H9 (cell line): ENCODE measurements around the gene NGRN. TPM values are rescaled to one million over a fixed set of nuclear protein-coding genes. Genes with fewer than 3 reads are reported as not detected.

Experiments used
- DNase-seq: peaks from one replicate; pipeline ENCODE4 v3.0.0-alpha.2; 2017
- H2AFZ ChIP-seq: one replicate; pipeline ENCODE4 v1.6.1; 2013; ENCODE audit warnings: mild to moderate bottlenecking, low read length, control low read depth, moderate library complexity
- H2AK5ac ChIP-seq: 2 replicates; pipeline ENCODE4 v1.6.1; 2013; ENCODE audit warnings: low read length, control low read depth, mixed read lengths; ENCODE audit not compliant: insufficient read length
- H2BK120ac ChIP-seq: one replicate; pipeline ENCODE4 v1.6.1; 2013; ENCODE audit warnings: low read depth, mild to moderate bottlenecking, low read length, control low read depth, inconsistent platforms; ENCODE audit not compliant: poor library complexity, severe bottlenecking
- H2BK12ac ChIP-seq: 2 replicates; pipeline ENCODE4 v1.6.1; 2013; ENCODE audit warnings: low read length, control low read depth, mixed read lengths, low read depth; ENCODE audit not compliant: insufficient read length
- H2BK15ac ChIP-seq: 2 replicates; pipeline ENCODE4 v1.6.1; 2013; ENCODE audit warnings: low read depth, low read length, control low read depth
- H2BK20ac ChIP-seq: one replicate; pipeline ENCODE4 v1.6.1; 2013; ENCODE audit warnings: low read depth, mild to moderate bottlenecking, low read length, control low read depth, inconsistent platforms; ENCODE audit not compliant: poor library complexity, severe bottlenecking
- H2BK5ac ChIP-seq: 2 replicates; pipeline ENCODE4 v1.6.1; 2013; ENCODE audit warnings: low read length, control low read depth, mixed read lengths; ENCODE audit not compliant: insufficient read length
- H3K14ac ChIP-seq: 2 replicates; pipeline ENCODE4 v1.6.1; 2013; ENCODE audit warnings: low read length, control low read depth; ENCODE audit not compliant: insufficient read depth
- H3K18ac ChIP-seq: 2 replicates; pipeline ENCODE4 v1.6.1; 2013; ENCODE audit warnings: low read depth, mild to moderate bottlenecking, mixed read lengths, low read length, control low read depth; ENCODE audit not compliant: insufficient read length
- H3K23ac ChIP-seq: 2 replicates; pipeline ENCODE4 v1.6.1; 2013; ENCODE audit warnings: low read length, control low read depth, mixed read lengths, low read depth; ENCODE audit not compliant: insufficient read length
- H3K23me2 ChIP-seq: 2 replicates; pipeline ENCODE4 v1.6.1; 2013; ENCODE audit warnings: low read depth, mild to moderate bottlenecking, mixed read lengths, low read length, control low read depth; ENCODE audit not compliant: insufficient read length, poor library complexity, severe bottlenecking
- H3K27ac ChIP-seq: 2 replicates; pipeline ENCODE4 v1.5.1; 2013; ENCODE audit warnings: low read length, control low read depth, mixed read lengths, low read depth; ENCODE audit not compliant: insufficient read length
- H3K27me3 ChIP-seq: 2 replicates; pipeline ENCODE4 v1.6.1; 2013; ENCODE audit warnings: low read length, control low read depth, inconsistent platforms; ENCODE audit not compliant: insufficient read depth
- H3K4ac ChIP-seq: 2 replicates; pipeline ENCODE4 v1.6.1; 2013; ENCODE audit warnings: low read depth, mild to moderate bottlenecking, control low read depth, inconsistent platforms, low read length, moderate library complexity
- H3K4me1 ChIP-seq: 2 replicates; pipeline ENCODE4 v1.6.1; 2013; ENCODE audit warnings: low read length, control low read depth, inconsistent platforms; ENCODE audit not compliant: insufficient read depth
- H3K4me2 ChIP-seq: 2 replicates; pipeline ENCODE4 v1.6.1; 2013; ENCODE audit warnings: low read length, control low read depth, mixed read lengths; ENCODE audit not compliant: insufficient read length, insufficient read depth
- H3K56ac ChIP-seq: 2 replicates; pipeline ENCODE4 v1.6.1; 2013; ENCODE audit warnings: low read depth, mild to moderate bottlenecking, mixed read lengths, low read length, control low read depth; ENCODE audit not compliant: insufficient read length
- H3K79me1 ChIP-seq: 2 replicates; pipeline ENCODE4 v1.6.1; 2013; ENCODE audit warnings: low read depth, mild to moderate bottlenecking, moderate library complexity, low read length, control low read depth, inconsistent platforms; ENCODE audit not compliant: insufficient read depth, poor library complexity, severe bottlenecking
- H3K79me2 ChIP-seq: 2 replicates; pipeline ENCODE4 v1.6.1; 2013; ENCODE audit warnings: low read length, control low read depth, inconsistent platforms; ENCODE audit not compliant: insufficient read depth
- H3K9ac ChIP-seq: 2 replicates; pipeline ENCODE4 v1.6.1; 2013; ENCODE audit warnings: low read length, control low read depth, mixed read lengths; ENCODE audit not compliant: insufficient read length; ENCODE audit errors: extremely low read depth
- H3K9me3 ChIP-seq: one replicate; pipeline ENCODE4 v1.6.1; 2013; ENCODE audit warnings: low read depth, low read length, inconsistent platforms; ENCODE audit not compliant: control insufficient read depth
- H3T11ph ChIP-seq: one replicate; pipeline ENCODE4 v1.6.1; 2013; ENCODE audit warnings: mild to moderate bottlenecking, low read length, control low read depth, inconsistent platforms
- H4K20me1 ChIP-seq: one replicate; pipeline ENCODE4 v1.6.1; 2013; ENCODE audit not compliant: control insufficient read depth, insufficient read length, insufficient read depth
- H4K5ac ChIP-seq: 2 replicates; pipeline ENCODE4 v1.6.1; 2013; ENCODE audit warnings: low read depth, mild to moderate bottlenecking, mixed read lengths, low read length, control low read depth; ENCODE audit not compliant: insufficient read length
- H4K8ac ChIP-seq: replicated peaks from 2 replicates; pipeline ENCODE4 v1.6.1; 2013; ENCODE audit warnings: low read length, control low read depth, mixed read lengths, low read depth; ENCODE audit not compliant: insufficient read length
- H4K91ac ChIP-seq: 2 replicates; pipeline ENCODE4 v1.6.1; 2013; ENCODE audit warnings: low read depth, mild to moderate bottlenecking, moderate library complexity, mixed read lengths, low read length, control low read depth; ENCODE audit not compliant: insufficient read length
- H3K27ac Mint-ChIP-seq, 3 experiments: 2 replicates in 2 of 3; 3 replicates in 1 of 3; pipeline ENCODE4 v1.8.0; 2020 to 2021; ENCODE audit warnings: mixed read lengths in 3 of 3, mild to moderate bottlenecking in 1 of 3, moderate library complexity in 1 of 3
- H3K27me3 Mint-ChIP-seq: 2 replicates; pipeline ENCODE4 v1.8.0; 2021; ENCODE audit warnings: low read depth, mild to moderate bottlenecking, moderate library complexity, mixed read lengths
- H3K36me3 Mint-ChIP-seq, 3 experiments: 2 replicates in 2 of 3; 3 replicates in 1 of 3; pipeline ENCODE4 v1.8.0; 2020 to 2021; ENCODE audit warnings: low read depth in 3 of 3, mixed read lengths in 3 of 3; ENCODE audit not compliant: insufficient read depth in 1 of 3
- H3K4me1 Mint-ChIP-seq, 2 experiments: 2 replicates each; pipeline ENCODE4 v1.8.0; 2020; ENCODE audit warnings: mixed read lengths in 2 of 2
- H3K4me3 Mint-ChIP-seq, 2 experiments: 2 replicates in 1 of 2; 3 replicates in 1 of 2; pipeline ENCODE4 v1.8.0; 2020 to 2021; ENCODE audit warnings: mild to moderate bottlenecking in 2 of 2, mixed read lengths in 2 of 2, moderate library complexity in 1 of 2
- H3K9me3 Mint-ChIP-seq, 2 experiments: 2 replicates in 1 of 2; 3 replicates in 1 of 2; pipeline ENCODE4 v1.8.0; 2020; ENCODE audit warnings: mild to moderate bottlenecking in 2 of 2, mixed read lengths in 2 of 2, moderate library complexity in 1 of 2
- WGBS: extraction: QIAGEN DNeasy Blood & Tissue Kit; methylation state at CpG from one replicate; pipeline ENCODE4 v1.1.7; 2013; ENCODE audit warnings: missing lambda C conversion rate, low lambda C conversion rate, mixed read lengths; ENCODE audit not compliant: insufficient read length; ENCODE audit errors: extremely low coverage; 5-methylcytosine and 5-hydroxymethylcytosine counted together
- total RNA-seq: library from RNA; stranded (reverse); gene quantifications from 2 replicates; pipeline ENCODE4 v1.2.1, GENCODE V29; 2021
- TF ChIP-seq, protein P1 (sequence below): fragments of 200-600 bp; sonication (generic); conservative IDR thresholded peaks from 3 replicates; pipeline ENCODE4 v1.8.0; 2021; ENCODE audit warnings: antibody characterized with exemption, mild to moderate bottlenecking

Gene NGRN
- total RNA-seq, 1 experiment from 2014 or later: 79.2 TPM

DNA sequence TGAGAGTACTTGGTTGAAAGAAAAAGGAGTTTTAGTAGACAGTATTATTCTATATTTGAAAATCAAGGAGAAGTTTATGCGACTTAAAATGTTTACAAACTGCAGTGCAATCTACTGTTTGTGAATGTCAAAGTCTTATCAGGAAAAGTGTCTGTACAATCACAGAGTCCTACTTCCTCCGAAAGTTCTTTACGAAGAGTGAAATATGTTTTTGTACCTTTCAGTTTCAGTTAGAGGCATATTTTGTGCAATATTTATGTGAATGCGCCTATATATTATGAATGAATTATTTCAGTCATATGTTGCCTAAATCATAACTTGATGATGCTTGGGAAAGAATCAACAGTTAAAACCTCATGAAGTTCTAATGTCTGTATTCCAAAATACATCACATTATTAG is 31.5 kb downstream of the NGRN start:
- H3K27me3 ChIP-seq: no peaks in the 10 kb centered on the region
- H3K4me2 ChIP-seq: no peak overlapping the region
- H2AFZ ChIP-seq: no peak overlapping the region
- no peak overlapping the region for H3K4ac ChIP-seq
- H2BK12ac ChIP-seq: no peak overlapping the region
- no peak overlapping the region for H3K18ac ChIP-seq
- no peaks in the 10 kb centered on the region; the same call in 1 of the 2 replicates for H3K4me1 ChIP-seq
- WGBS: no CpG with 5 or more reads among the region's 4 CpGs
- H2BK15ac ChIP-seq: no peak overlapping the region
- H4K5ac ChIP-seq: no peak overlapping the region
- H3K36me3 Mint-ChIP-seq: no peaks in the 10 kb centered on the region
- no peak overlapping the region for H3K27ac ChIP-seq
- H3K23ac ChIP-seq: no peak overlapping the region
- DNase-seq: no peak
- TF ChIP-seq, protein P1, sequence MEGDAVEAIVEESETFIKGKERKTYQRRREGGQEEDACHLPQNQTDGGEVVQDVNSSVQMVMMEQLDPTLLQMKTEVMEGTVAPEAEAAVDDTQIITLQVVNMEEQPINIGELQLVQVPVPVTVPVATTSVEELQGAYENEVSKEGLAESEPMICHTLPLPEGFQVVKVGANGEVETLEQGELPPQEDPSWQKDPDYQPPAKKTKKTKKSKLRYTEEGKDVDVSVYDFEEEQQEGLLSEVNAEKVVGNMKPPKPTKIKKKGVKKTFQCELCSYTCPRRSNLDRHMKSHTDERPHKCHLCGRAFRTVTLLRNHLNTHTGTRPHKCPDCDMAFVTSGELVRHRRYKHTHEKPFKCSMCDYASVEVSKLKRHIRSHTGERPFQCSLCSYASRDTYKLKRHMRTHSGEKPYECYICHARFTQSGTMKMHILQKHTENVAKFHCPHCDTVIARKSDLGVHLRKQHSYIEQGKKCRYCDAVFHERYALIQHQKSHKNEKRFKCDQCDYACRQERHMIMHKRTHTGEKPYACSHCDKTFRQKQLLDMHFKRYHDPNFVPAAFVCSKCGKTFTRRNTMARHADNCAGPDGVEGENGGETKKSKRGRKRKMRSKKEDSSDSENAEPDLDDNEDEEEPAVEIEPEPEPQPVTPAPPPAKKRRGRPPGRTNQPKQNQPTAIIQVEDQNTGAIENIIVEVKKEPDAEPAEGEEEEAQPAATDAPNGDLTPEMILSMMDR: no peak
- no peak overlapping the region for H3K14ac ChIP-seq
- H3K9me3 ChIP-seq: no peaks in the 10 kb centered on the region
- H2AK5ac ChIP-seq: no peak overlapping the region
- H3K56ac ChIP-seq: no peak overlapping the region
- peaks cover 26 to 37% of the 10 kb centered on the region in 2 experiments for H3K4me1 Mint-ChIP-seq
- no peaks in the 10 kb centered on the region for H3K79me1 ChIP-seq
- no peaks in the 10 kb centered on the region for H3K23me2 ChIP-seq
- no peak overlapping the region for H3K27ac Mint-ChIP-seq
- no peaks in the 10 kb centered on the region for H4K20me1 ChIP-seq
- H4K91ac ChIP-seq: no peak overlapping the region
- no peak overlapping the region for H4K8ac ChIP-seq
- H2BK5ac ChIP-seq: no peak overlapping the region
- no peaks in the 10 kb centered on the region for H3K79me2 ChIP-seq
- no peak overlapping the region for H3T11ph ChIP-seq
- H2BK20ac ChIP-seq: no peak overlapping the region
- no peak overlapping the region for H2BK120ac ChIP-seq
- H3K9ac ChIP-seq: no peak overlapping the region
- H3K9me3 Mint-ChIP-seq: no peaks in the 10 kb centered on the region
- H3K4me3 Mint-ChIP-seq: no peak overlapping the region
- no peaks in the 10 kb centered on the region for H3K27me3 Mint-ChIP-seq
